ENCODE data around the gene COL9A3.

COL9A3 gene

DNA sequence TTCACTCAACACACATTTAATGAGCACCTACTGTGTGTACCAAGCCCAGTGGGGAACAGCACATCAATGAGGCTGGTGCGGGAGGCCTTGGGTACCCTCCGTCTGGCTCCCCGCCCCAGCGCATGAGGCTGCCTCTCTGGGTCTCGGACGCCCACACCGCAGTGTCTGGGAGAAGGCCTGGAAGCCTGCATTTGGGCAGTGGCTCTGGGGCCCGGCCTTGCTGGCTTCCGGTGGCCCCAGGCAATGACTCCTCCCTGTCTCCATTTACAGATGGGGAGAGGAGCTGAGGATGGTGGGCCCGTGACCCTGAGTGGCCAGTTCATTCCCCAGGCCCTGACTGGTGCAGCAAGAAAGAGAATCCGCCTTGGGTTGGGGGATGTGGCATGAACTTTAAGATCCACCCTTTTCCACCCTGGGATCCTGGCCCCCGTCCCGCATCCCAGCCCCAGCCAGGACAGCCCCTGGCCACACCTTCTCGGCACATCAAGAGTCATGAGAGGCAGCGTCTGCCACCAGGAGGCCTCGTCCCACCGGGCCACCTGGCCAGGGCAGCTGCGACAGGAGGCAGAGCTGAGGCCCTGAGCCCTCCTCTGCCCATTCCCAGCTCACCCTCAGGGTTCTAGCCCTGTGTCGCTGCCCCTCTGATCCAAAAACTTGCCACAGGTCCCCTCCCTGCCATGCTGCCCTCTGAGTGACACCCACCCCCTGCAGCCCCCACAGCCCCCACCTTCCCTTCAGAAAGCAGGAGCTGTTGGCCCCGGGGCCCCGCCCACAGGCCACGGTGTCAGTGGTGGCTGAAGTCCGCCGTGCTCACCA, 38.0 kb upstream of the COL9A3 start:
- DNase-seq (ENCODE audit: low read depth) = no peak

DNA sequence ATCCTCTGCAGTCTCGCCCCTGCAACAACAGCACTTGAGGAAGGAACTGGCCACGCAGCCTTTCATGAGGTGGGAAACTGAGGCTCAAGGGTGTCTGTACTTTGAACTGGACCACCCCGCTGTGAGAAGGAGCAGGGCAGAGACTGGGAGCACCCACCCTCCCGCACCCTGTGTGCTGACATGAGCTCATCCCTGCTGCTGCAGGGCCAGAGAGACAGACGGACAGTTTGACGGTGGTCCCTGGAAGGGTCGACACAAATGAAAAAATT, 37.5 kb upstream of the COL9A3 start:
- DNase-seq (ENCODE audit: low read depth) = no peak

DNA sequence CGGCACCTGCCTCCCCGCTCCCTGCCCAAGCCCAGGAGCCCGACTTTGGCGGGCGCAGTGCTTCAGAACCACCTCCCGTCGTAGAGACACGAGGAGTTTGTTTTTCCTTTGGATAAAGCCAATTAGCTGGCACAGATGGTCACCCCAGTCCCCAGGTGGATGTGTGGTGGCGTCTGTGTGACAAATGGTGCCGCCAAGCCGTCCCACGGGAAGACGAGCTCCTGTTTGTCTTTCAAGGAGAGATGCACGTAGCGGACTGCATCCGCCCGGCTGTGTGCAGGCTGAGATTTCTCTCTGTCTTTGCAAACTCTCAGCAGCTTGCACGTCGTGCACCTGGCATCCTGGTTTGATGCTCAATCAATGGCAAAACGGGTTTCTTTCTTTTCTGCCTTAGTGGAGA, 36.6 kb upstream of the COL9A3 start:
- no peak for DNase-seq (ENCODE audit: low read depth)

DNA sequence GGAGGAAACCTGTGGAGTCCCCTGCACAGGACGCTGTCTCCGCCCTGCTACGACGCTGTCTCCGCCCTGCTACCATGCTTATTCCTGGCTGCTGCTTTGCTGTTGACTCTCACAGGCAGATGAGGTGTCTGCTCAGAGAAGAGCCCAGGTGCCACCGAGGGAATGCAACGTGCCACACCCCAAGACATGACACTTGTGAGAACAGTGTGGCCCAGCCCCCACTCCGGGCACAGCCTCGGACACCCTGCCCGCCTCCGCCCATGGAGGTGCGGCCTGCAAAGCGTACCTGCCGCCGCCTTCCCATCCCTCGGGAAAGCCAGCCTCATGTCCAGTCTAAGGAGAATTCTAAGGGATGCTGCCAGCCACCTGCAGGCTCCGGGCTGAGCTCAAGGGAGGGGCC, 36.2 kb upstream of the COL9A3 start:
- DNase-seq (ENCODE audit: low read depth) = no peak

DNA sequence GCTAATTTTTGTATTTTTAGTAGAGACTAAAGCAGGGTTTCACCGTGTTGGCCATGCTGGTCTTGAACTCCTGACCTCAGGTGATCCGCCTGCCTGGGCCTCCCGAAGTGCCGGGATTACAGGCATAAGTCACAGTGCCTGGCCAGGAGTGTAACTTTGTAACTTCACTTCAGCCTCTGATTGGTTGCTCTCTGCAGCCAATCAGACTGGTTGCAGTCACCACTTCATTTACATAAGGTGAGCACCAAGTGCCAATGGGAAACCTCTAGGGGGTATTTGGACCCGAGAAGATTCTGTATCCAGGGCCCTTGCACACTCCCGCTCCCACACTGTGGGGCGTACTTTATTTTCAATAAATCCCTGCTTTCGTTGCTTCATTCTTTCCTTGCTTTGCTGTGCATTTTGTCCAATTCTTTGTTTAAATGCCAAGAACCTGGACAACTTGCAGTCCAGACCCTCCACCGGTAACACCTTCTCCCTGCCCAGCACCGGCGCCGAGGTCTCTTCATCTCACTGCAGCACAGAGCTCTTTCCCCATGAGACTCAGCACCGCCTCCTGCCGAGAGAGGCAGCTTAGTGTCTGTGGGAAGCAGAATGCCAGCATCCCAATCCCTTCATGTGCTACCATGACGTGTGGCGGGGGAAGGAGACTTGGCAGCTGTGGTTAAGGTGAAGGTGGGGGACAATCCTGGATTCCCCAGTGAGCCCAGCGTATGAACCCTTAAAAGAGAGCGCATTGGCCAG, 34.5 kb upstream of the COL9A3 start:
- no peak for DNase-seq (ENCODE audit: low read depth)

DNA sequence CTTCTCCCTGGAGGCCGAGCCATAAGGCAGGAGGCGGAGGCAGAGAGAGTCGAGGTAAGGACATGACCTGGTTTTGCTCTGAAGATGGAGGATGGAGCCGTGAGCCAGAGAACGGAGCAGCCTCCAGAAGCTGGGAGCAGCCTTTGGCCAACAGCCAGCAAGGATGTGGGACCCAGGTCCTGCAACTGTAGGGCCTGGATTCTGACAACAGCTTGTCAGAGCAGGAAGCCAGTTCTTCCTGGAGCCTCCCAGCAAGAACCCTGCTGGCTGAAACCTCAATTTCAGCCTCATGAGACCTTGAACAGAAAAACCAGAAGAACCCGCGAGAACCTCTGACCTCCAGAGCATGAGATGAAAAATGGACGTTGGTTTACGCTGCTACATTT, 34.0 kb upstream of the COL9A3 start:
- DNase-seq (ENCODE audit: low read depth) = no peak

DNA sequence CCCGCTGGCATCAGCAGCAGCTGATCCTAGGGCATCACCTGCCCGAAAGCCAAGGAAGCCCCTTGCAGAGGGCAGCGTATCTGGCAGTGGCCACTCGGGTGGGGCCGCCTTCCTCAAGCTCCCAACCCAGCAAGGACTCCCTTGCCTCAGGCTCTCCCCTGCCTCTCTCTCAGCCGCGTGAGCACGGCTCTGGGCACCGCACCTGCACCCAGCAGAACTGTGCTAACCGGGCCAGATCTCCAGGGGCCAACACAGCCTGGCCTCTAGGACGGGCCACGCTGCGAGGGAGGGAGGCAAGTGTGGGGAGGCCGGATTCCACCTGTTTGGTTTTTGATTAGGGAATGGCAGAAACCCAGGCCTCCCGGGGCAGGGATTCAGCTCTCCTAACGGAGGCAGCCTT, 32.4 kb upstream of the COL9A3 start:
- DNase-seq (ENCODE audit: low read depth) = no peak

DNA sequence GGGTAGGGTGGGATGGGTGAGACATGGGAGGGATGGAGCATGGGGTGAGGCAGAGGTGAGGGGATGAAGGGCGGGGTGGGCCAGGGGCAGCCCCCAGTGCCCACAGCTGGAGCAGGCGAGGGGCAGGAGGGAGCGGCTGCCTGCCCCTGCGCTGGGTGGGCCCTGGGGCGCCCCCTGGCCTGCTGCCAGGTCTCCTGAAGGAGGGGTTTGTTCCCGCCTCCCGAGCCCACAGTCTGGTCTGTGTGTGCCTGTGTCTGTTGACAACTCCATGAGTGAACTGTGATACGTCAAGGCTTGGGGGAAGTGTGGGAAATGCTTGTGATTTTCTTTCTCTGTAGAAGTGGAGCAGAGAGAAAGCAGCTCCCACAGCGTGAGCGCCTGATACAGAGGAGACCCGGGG, 31.5 kb upstream of the COL9A3 start:
- DNase-seq (ENCODE audit: low read depth) = no peak

DNA sequence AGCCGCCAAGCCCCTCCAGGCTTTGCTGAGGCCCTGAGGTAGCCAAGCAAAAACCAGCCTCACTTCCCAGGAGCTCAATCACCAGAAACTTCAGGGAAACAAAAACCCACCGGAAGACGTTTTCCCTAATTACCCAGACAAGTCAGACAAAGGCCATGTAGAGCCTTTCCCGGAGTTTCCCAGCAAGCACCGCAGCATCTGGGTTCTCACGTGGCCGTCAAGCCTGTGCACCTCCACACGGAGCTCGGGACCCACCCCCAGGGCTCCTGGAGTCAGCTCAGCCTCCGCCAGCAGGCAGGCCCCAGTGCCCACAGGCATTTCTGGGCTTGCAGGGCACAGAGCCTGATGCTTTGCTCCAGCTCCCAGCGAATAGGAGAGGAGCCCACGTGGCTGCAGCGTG, 30.7 kb upstream of the COL9A3 start:
- no peak for DNase-seq (ENCODE audit: low read depth)

DNA sequence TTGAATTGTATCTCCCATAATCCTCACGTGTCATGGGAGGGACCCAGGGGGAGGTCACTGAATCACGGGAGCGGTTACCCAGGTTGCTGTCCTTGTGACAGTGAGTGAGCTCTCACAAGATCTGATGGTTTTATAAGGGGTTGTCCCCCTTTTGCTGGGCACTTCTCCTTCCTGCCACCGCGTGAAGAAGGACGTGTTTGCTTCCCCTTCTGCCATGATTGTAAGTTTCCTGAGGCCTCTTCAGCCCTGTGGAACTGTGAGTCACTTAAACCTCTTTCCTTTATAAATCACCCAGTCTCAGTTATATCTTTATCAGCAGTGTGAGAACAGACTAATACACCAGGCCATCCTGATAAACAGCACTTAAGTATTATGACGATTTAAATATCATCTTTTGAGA, 29.5 kb upstream of the COL9A3 start:
- DNase-seq (ENCODE audit: low read depth) = no peak

DNA sequence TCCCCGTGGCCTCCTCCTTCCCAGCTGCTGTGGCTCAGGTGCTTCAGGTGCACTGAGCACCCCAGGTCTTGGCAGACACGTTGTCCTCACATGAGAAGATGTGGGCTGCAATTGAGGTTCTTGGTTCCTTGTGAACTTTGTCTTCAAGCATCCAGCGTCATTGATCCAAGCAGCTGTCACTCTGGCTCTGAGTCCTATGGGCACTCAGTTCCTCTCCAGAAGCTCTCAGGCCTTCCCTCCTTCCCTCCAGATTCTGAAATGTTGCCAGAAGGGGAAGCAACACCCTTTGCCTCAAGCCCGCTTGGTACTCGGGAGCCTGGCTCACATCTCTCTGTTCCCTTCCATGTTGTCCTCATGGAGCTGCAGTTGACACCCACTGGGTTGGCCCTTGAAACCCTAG, 29.0 kb upstream of the COL9A3 start:
- no peak for DNase-seq (ENCODE audit: low read depth)

DNA sequence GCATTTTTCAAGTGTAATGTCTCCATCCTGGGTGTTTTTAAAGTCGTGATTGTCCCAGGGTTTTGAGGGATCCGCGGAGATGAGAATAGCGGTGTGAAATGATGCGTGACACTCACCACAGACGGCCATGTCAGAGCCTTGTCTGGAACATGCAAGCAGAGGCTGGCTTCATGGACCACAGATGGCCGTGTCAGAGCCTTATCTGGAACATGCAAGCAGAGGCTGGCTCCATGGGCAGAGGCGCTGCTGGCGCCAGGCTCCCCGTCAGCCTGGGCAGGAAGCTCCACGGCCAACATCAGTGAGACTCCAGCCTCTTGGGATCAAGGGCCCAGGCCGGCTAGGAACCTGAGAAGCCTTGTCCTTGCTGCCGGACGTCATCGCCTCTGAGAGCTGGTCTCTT, 28.2 kb upstream of the COL9A3 start:
- DNase-seq (ENCODE audit: low read depth) = no peak

DNA sequence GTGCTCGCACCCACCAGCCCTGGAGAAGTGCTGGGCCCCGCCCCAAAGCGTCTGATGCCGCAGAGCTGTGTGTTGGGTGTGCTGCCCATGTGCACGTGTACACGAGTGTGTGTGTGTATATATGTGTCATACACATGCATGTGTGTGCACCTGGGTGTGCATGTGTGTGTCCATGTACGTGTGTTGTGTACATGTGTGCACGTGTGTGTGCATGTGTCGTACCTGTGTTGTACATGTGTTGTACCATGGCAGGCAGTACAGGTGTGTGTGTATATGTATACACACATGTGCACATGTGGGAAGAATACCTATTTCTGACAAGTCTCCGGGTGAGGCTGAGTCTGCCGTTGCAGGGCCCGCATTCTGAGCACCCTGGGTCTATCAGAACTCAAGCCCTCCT, 26.8 kb upstream of the COL9A3 start:
- no peak for DNase-seq (ENCODE audit: low read depth)

DNA sequence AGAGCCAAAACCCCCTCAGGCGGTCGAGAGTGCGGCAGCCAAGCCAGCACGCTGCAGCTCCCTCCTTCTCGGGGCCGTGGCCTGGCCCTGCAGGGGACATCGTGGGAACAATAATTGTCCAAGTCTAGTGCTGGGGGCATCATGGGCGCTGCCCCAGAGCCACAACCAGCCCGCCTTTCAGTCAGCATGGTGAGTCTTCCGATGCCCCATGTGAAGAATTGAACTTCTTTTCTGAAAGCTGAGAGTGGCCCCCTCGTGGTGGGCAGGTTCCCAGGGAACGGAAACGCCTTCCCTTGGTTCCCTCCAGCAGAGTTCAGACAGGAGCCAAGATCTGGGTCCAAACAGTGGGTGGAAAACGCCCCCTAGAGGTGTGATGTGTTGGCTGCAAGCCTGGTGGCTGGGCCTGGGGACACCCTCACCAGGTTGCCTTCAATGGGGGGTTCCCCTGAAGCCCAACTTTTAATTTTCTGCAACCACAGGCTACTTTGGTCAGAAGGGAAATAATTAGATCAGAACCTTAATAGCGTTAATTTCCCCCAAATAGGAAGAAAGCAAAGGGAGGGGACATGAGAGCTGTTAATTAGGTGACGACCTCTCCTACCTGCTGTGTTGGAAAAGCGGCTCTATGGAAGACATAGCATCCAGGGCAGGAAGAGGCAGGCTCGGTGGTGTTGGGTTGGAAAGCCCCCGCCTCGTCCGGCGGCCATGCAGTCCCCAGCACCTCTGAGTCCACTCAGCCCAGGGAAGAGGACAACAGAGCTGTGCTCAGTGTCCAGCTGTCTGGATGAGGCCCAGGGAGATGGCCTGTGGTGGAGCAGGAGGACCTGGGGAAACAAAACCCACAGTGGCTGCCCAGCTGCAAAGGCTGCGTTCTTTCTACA, 25.3 kb upstream of the COL9A3 start:
- DNase-seq (ENCODE audit: low read depth) = no peak

DNA sequence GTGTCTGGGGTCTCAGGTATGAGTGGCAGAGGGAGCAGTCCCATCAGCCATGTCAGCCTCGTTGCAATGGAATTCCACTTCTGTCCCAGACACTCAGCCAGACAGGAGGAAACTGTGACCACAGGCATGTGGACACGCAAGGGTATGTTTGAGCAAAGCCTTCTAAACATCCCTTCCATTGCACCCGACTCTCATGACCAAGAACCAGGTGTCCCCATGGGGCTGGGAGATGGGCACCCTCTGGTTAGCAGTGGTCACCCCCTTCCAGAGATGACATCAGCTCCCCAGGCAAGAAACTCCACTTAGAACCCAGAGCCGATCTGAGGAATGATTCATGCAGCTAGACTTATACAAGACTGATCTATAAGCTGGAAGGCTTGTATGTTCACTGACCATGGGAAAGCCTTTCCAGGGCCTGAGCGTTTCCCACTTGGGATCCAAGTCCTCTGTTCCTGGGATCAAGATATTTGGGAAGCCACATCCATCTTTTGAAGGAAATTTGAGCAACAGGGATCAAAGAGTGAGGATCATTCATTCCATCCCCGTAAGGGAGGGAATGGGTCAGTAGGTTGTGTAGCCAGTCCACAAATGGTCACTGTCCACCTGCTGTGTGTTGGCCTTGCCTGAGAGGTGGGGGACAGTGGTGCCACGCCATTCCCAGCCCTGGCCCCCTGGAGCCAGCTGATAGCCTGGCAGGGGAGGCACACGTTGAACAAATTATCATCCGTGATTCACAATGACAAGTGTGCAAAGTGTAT, 24.5 kb upstream of the COL9A3 start:
- DNase-seq (ENCODE audit: low read depth) = no peak

DNA sequence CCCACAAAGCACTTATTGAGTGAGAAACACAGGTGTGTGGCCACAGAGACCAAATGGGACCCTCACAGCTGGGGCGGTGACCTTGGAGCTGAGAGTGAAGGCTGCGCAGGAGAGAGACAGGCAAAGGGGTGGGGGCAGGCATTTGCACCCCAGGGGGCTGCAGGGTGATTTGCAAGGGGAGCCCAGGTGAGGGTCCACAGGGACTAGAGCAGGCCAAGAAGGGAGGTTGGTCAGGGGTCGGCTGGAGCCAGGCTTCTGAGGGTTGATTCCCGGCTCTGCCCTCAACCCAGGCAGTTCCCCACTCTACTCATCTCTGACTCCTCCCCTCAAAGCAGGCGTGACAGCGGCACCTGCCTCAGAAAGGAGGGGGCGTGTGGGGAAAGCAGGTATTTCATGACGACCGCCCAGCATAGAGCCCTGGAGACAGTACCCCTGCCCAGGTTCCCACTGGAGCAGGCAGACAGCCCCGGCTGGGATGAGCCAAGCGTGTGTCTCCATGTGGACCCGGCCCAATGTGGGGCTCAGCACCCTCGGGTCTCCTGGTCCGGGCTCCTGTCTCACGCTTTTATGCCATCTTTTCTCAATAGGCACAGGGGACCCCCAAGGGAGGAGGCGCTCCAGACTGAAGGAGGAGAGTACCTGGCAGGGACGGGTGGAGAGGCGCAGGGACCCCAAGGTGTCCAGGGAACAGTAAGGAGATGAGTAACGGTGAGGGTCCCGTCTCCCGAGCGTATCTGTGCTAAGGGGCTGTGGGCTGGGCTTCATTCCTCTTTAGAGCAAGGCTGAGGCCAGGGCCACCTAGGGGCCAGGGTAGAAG, 23.7 kb upstream of the COL9A3 start:
- no peak for DNase-seq (ENCODE audit: low read depth)

DNA sequence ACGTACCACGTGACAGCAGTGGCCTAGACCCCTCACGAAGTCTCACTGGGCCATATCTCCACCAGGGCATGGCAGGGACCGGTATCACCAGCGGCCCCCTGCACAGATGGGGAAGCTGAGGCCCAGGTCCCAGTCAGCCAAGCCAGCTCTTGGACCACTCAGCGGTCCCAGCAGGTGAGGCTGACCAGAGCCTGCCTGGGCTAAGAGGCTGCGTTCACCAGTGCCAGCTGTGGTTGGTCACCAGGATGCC, 23.2 kb upstream of the COL9A3 start:
- no peak for DNase-seq (ENCODE audit: low read depth)

DNA sequence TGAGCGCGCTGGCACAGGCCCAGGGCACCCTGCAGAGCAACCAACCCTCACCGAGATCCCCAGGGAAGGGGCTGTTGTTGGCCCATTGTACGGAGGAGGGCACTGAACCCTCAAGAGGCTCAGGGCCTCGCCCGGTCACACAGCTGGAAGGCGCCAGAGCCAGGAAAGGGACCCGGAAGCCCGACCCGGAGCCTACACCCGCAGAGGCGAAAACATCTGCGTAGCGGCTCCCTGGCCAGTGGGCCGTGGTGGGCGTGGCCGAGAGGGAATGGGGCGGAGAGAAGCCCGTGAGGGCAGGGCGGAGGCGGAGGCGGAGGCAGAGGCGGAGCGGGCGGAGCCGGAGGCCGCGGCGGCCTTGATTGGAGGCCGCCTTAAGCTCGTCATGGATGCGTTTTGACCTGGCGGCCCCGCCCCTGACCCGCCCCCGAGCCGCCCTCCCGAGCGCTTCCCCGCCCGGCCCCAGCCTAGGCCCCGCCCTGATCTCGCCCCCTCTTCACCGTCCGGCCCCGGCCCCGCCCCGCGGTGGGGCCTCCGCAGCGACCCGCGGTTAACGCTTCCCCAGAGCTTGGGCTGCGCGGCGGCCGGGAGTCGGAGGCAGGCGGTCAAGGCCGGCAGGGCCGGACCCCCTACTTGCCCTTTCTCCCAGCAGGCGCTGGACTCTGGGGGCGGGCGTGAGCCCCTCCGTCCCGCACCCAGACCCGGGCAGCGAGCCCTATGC, 22.7 kb upstream of the COL9A3 start:
- peak; percentile 81 for DNase-seq (ENCODE audit: low read depth)

DNA sequence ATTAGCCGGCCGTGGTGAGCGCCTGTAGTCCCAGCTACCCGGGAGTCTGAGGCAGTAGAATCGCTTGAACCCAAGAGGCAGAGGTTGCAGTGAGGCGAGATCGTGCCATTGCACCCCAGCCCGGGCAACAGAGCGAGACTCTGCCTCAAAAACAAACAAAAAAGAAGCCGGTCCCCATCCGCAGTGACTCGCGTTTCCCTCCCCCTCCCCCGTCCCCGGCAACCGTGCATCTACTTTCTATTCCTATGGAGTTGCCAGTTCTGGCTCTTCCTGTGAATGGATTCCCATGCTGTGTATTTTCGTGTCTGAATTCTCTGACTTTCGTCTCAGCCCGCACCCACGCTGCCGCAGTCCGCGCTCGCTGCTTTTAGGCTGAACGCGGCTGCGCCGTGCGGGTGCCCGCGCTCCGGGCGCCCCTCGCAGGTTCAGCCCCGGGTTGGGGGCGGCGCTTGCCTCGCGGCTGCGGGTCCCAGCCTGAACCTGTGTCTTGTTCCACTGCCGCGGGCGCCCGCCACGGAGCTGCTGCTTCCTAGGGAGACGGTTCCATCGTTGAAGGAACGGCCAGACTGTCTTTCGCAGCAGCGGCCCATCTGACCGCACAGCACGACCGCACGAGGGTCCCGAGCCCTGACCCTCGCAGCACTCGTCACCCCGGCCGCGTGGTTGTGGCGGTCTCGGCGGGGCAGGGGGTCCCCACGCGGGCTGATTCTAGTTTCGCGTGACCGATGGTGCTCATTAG, 21.7 kb upstream of the COL9A3 start:
- peak; percentile 39 for DNase-seq (ENCODE audit: low read depth)

All from T-helper 22 cell (primary cell).